Keratinocyte (primary cell): Measurements from ENCODE around the gene RTKN2. TPM values are rescaled to one million over a fixed set of nuclear protein-coding genes. Genes with fewer than 3 reads are reported as not detected.

ENCODE experiments used
- DNase-seq: peaks from one replicate; pipeline ENCODE4 v3.0.0-alpha.2; 2011; ENCODE audit warnings: low read depth, missing footprints, low spot score
- FAIRE-seq: peaks from 2 replicates; lab custom pipeline; 2011; peaks lifted over from hg19 to GRCh38; lab: Jason Lieb, UNC
- H2AFZ ChIP-seq: 2 replicates; pipeline ENCODE4 v1.6.0; 2012; ENCODE audit warnings: low read length, control low read depth, inconsistent platforms; ENCODE audit not compliant: control insufficient read depth
- H3K27ac ChIP-seq: 2 replicates; pipeline ENCODE4 v1.5.1; 2011; ENCODE audit warnings: low read length; ENCODE audit not compliant: control insufficient read depth, insufficient read depth
- H3K27me3 ChIP-seq: 3 replicates; pipeline ENCODE4 v1.6.0; 2011; ENCODE audit warnings: low read length; ENCODE audit not compliant: control insufficient read depth, insufficient read depth; ENCODE audit errors: extremely low read depth
- H3K36me3 ChIP-seq, 2 experiments: 2 replicates in 1 of 2; 3 replicates in 1 of 2; pipeline ENCODE4 v1.5.1; 2011; ENCODE audit warnings: low read length in 2 of 2, mild to moderate bottlenecking in 1 of 2; ENCODE audit not compliant: control insufficient read depth in 2 of 2, insufficient read depth in 2 of 2; ENCODE audit errors: extremely low read depth in 1 of 2
- H3K4me1 ChIP-seq: 3 replicates; pipeline ENCODE4 v1.5.1; 2011; ENCODE audit warnings: low read length; ENCODE audit not compliant: control insufficient read depth, insufficient read depth; ENCODE audit errors: extremely low read depth
- H3K4me2 ChIP-seq: 3 replicates; pipeline ENCODE4 v1.6.0; 2011; ENCODE audit warnings: low read depth, low read length; ENCODE audit not compliant: control insufficient read depth, insufficient read depth; ENCODE audit errors: extremely low read depth
- H3K4me3 ChIP-seq, 3 experiments: fragments of 200-600 bp in 1 of 3; sonication (generic) in 1 of 3; 2 replicates in 2 of 3; 3 replicates in 1 of 3; pipeline ENCODE4 v1.5.1; 2011 to 2016; ENCODE audit warnings: low read length in 3 of 3, mild to moderate bottlenecking in 3 of 3, control low read depth in 2 of 3, inconsistent platforms in 1 of 3, low read depth in 1 of 3, mixed read lengths in 1 of 3, mixed run types in 1 of 3, moderate library complexity in 1 of 3; ENCODE audit not compliant: control insufficient read depth in 2 of 3, insufficient read depth in 2 of 3; ENCODE audit errors: extremely low read depth in 1 of 3
- H3K79me2 ChIP-seq: 2 replicates; pipeline ENCODE4 v1.6.0; 2012; ENCODE audit warnings: low read length; ENCODE audit not compliant: control insufficient read depth, insufficient read depth
- H3K9ac ChIP-seq: 3 replicates; pipeline ENCODE4 v1.6.0; 2011; ENCODE audit warnings: low read length; ENCODE audit not compliant: control insufficient read depth, insufficient read depth; ENCODE audit errors: extremely low read depth
- H3K9me1 ChIP-seq: 3 replicates; pipeline ENCODE4 v1.6.0; 2011; ENCODE audit warnings: low read length; ENCODE audit not compliant: control insufficient read depth, insufficient read depth; ENCODE audit errors: extremely low read depth
- H3K9me3 ChIP-seq: 2 replicates; pipeline ENCODE4 v1.5.1; 2012; ENCODE audit warnings: low read depth, low read length; ENCODE audit not compliant: control insufficient read depth
- H4K20me1 ChIP-seq: 3 replicates; pipeline ENCODE4 v1.6.0; 2011; ENCODE audit warnings: low read length; ENCODE audit not compliant: control insufficient read depth, insufficient read depth; ENCODE audit errors: extremely low read depth
- CTCF ChIP-seq, 3 experiments: IDR thresholded peaks in 1 of 3; conservative IDR thresholded peaks in 1 of 3; optimal IDR thresholded peaks in 1 of 3; 2 replicates in 2 of 3; 3 replicates in 1 of 3; pipeline versions ENCODE3 to v1.5.1; 2011; ENCODE audit warnings: low read length in 3 of 3, mild to moderate bottlenecking in 3 of 3, moderate library complexity in 2 of 3, control low read depth in 1 of 3, inconsistent platforms in 1 of 3; ENCODE audit not compliant: insufficient read depth in 2 of 3; ENCODE audit errors: extremely low read depth in 1 of 3
- EZH2 ChIP-seq: IDR thresholded peaks from one replicate; pipeline ENCODE4 v1.6.1; 2012; ENCODE audit warnings: inconsistent platforms, mild to moderate bottlenecking, low read length, moderate library complexity
- dilution Hi-C: fragments of 300-500 bp; cut with MboI; formaldehyde crosslinking; loops from one replicate; pipeline ENCODE4 v1.7.0; 2020; ENCODE audit warnings: low sequenced_read_pairs; ENCODE audit not compliant: extremely low pct_ligation_motif_present
- polyA plus RNA-seq, 5 experiments: library from polyadenylated mRNA; depleted of rRNA in 3 of 5; stranded (reverse) in 3 of 5; stranded (forward) in 1 of 5; unstranded in 1 of 5; fragments of >200 nt; gene quantifications; 1 replicate in 1 of 5; 2 replicates in 3 of 5; 3 replicates in 1 of 5; pipeline versions ENCODE4 v1.2.1 to v1.2.3, GENCODE V29; 2011 to 2012; ENCODE audit warnings: missing spikeins in 2 of 5, low read depth in 1 of 5, low replicate concordance in 1 of 5

Gene RTKN2
- polyA plus RNA-seq, 1 donor (not counting 4 experiments of a cell fraction or from before 2014, with no cell fraction given): 3.2 TPM

GRCh38 chr10:62253704-62254103, 14.9 kb downstream of the RTKN2 start:
- dilution Hi-C loops: no loop called here
- DNase-seq (no peak), FAIRE-seq (no peak)
- Histone ChIP-seq H3K9me1 (no peaks in the 10 kb centered on the region), H3K27me3 (no peaks in the 10 kb centered on the region), H4K20me1 (no peaks in the 10 kb centered on the region), H3K4me2 (no peak overlapping the region), H3K79me2 (no peaks in the 10 kb centered on the region), H3K4me1 (peaks cover 3% of the 10 kb centered on the region), H3K9ac (no peak overlapping the region), H3K27ac (no peak overlapping the region), H3K9me3 (no peaks in the 10 kb centered on the region), H3K4me3 (no peak overlapping the region), H2AFZ (no peak overlapping the region), H3K36me3 (no peaks in the 10 kb centered on the region)
- TF ChIP-seq EZH2: no peak
- no peak for TF ChIP-seq CTCF (optimal IDR thresholded peaks at IDR 0.05 in 1 of 3, IDR thresholded peaks at IDR 0.05 in 1 of 3, conservative IDR thresholded peaks at IDR 0.05 in 1 of 3; ENCODE audit: extremely low read depth in 1 of 3, insufficient read depth in 2 of 3, low read length in 3 of 3)

- Histone ChIP-seq H3K27ac (no peak overlapping the region), H3K79me2 (no peaks in the 10 kb centered on the region), H3K9me3 (no peaks in the 10 kb centered on the region), H3K9me1 (no peaks in the 10 kb centered on the region), H3K4me2 (no peak overlapping the region), H2AFZ (no peak overlapping the region), H3K36me3 (no peaks in the 10 kb centered on the region), H3K4me1 (peaks cover 3% of the 10 kb centered on the region), H4K20me1 (no peaks in the 10 kb centered on the region), H3K4me3 (no peak overlapping the region), H3K9ac (no peak overlapping the region), H3K27me3 (no peaks in the 10 kb centered on the region)
- no peak for FAIRE-seq
- dilution Hi-C loops: no loop called here
- DNase-seq: no peak
- TF ChIP-seq CTCF (optimal IDR thresholded peaks at IDR 0.05 in 1 of 3, IDR thresholded peaks at IDR 0.05 in 1 of 3, conservative IDR thresholded peaks at IDR 0.05 in 1 of 3; ENCODE audit: extremely low read depth in 1 of 3, insufficient read depth in 2 of 3, low read length in 3 of 3): no peak
- TF ChIP-seq EZH2: no peak
Observed at GRCh38 chr10:62252051-62252450, 16.6 kb downstream of the RTKN2 start.
